IMR-90 (cell line): Measurements from ENCODE around the gene PPM1L. TPM values are rescaled to one million over a fixed set of nuclear protein-coding genes. Genes with fewer than 3 reads are reported as not detected.

Experiments used
- ATAC-seq: fragments of 200-7000 bp; cut with Tn5 transposase; 2 replicates; pipeline ENCODE4 v1.9.1; 2020; ENCODE audit warnings: low read depth, mild to moderate bottlenecking, moderate library complexity
- BruUV-seq: library from RNA; stranded (reverse); fragments of 400-500 nt; replicated peaks from 2 replicates; lab custom pipeline; 2021; lab: Mats Ljungman, UMichigan
- CTCF ChIA-PET: fragments of 300-600 bp; formaldehyde crosslinking; extraction: SDS; loops from one replicate; lab custom pipeline; 2021; ENCODE audit warnings: antibody characterized with exemption; lab: Yijun Ruan, JAX
- POLR2A ChIA-PET: fragments of 300-600 bp; sonication (Branson Sonifier 250); formaldehyde crosslinking; loops from one replicate; lab custom pipeline; 2022; ENCODE audit warnings: antibody characterized with exemption; ENCODE audit not compliant: unreplicated experiment; lab: Charles Lee
- DNase-seq: peaks from one replicate; pipeline ENCODE4 v3.0.0; 2013
- H2AFZ ChIP-seq: replicated peaks from 2 replicates; pipeline ENCODE3; 2013; ENCODE audit warnings: low read length, mild to moderate bottlenecking; ENCODE audit not compliant: poor library complexity
- H2AK5ac ChIP-seq: 2 replicates; pipeline ENCODE4 v1.6.1; 2013; ENCODE audit warnings: low read depth, low read length, inconsistent platforms
- H2AK9ac ChIP-seq: replicated peaks from 2 replicates; pipeline ENCODE3; 2013; ENCODE audit warnings: mild to moderate bottlenecking, low read depth, low read length, moderate library complexity; ENCODE audit not compliant: poor library complexity
- H2BK120ac ChIP-seq: 2 replicates; pipeline ENCODE4 v1.6.1; 2013; ENCODE audit warnings: low read depth, low read length, inconsistent platforms
- H2BK15ac ChIP-seq: 3 replicates; pipeline ENCODE4 v1.6.1; 2013; ENCODE audit warnings: low read depth, low read length, inconsistent platforms
- H2BK20ac ChIP-seq: 2 replicates; pipeline ENCODE4 v1.6.1; 2013; ENCODE audit warnings: low read depth, mild to moderate bottlenecking, inconsistent platforms, low read length, moderate library complexity
- H2BK5ac ChIP-seq: 2 replicates; pipeline ENCODE4 v1.6.1; 2013; ENCODE audit warnings: mild to moderate bottlenecking, low read depth, low read length, inconsistent platforms; ENCODE audit not compliant: poor library complexity, severe bottlenecking
- H3K14ac ChIP-seq: replicated peaks from 2 replicates; pipeline ENCODE4 v1.6.1; 2013; ENCODE audit warnings: low read depth, low read length, inconsistent platforms
- H3K18ac ChIP-seq: 2 replicates; pipeline ENCODE4 v1.6.1; 2013; ENCODE audit warnings: low read depth, low read length, control low read depth
- H3K23ac ChIP-seq: 2 replicates; pipeline ENCODE4 v1.6.1; 2013; ENCODE audit warnings: low read depth, low read length, inconsistent platforms
- H3K27ac ChIP-seq: 2 replicates; pipeline ENCODE4 v1.5.1; 2013; ENCODE audit warnings: mild to moderate bottlenecking, control low read depth, low read length; ENCODE audit not compliant: insufficient read depth
- H3K27me3 ChIP-seq: 2 replicates; pipeline ENCODE4 v1.6.1; 2013; ENCODE audit warnings: low read length; ENCODE audit not compliant: control insufficient read depth, insufficient read depth
- H3K36me3 ChIP-seq: 2 replicates; pipeline ENCODE4 v1.6.1; 2013; ENCODE audit warnings: low read length, mixed read lengths; ENCODE audit not compliant: control insufficient read depth, insufficient read depth
- H3K4ac ChIP-seq: 2 replicates; pipeline ENCODE4 v1.6.1; 2013; ENCODE audit warnings: low read depth, low read length, inconsistent platforms
- H3K4me1 ChIP-seq: 2 replicates; pipeline ENCODE4 v1.6.1; 2013; ENCODE audit warnings: low read length, mixed read lengths; ENCODE audit not compliant: control insufficient read depth, insufficient read depth
- H3K4me2 ChIP-seq: 2 replicates; pipeline ENCODE4 v1.6.1; 2013; ENCODE audit warnings: low read depth, mild to moderate bottlenecking, control low read depth, low read length, moderate library complexity
- H3K4me3 ChIP-seq: 2 replicates; pipeline ENCODE4 v1.5.1; 2013; ENCODE audit warnings: low read depth, mild to moderate bottlenecking, control low read depth, low read length, moderate library complexity; ENCODE audit not compliant: insufficient read depth
- H3K56ac ChIP-seq: 2 replicates; pipeline ENCODE4 v1.6.1; 2013; ENCODE audit warnings: low read length, inconsistent platforms; ENCODE audit not compliant: insufficient read depth; ENCODE audit errors: extremely low read depth
- H3K79me1 ChIP-seq, 2 experiments: 2 replicates each; pipeline ENCODE4 v1.6.1; 2013; ENCODE audit warnings: low read length in 2 of 2, inconsistent platforms in 1 of 2, low read depth in 1 of 2
- H3K9ac ChIP-seq: 2 replicates; pipeline ENCODE4 v1.6.1; 2013; ENCODE audit warnings: low read depth, low read length, control low read depth
- H3K9me1 ChIP-seq: 2 replicates; pipeline ENCODE4 v1.6.1; 2013; ENCODE audit warnings: low read length, inconsistent platforms; ENCODE audit not compliant: insufficient read depth
- H3K9me3 ChIP-seq: 2 replicates; pipeline ENCODE4 v1.6.1; 2013; ENCODE audit warnings: low read length; ENCODE audit not compliant: control insufficient read depth, insufficient read depth
- H4K20me1 ChIP-seq: 2 replicates; pipeline ENCODE4 v1.6.1; 2013; ENCODE audit warnings: low read length, inconsistent platforms; ENCODE audit not compliant: insufficient read depth
- H4K5ac ChIP-seq: 2 replicates; pipeline ENCODE4 v1.6.1; 2013; ENCODE audit warnings: mild to moderate bottlenecking, low read depth, low read length, control low read depth
- H4K8ac ChIP-seq, 2 experiments: 2 replicates each; pipeline ENCODE4 v1.6.1; 2013; ENCODE audit warnings: low read depth in 2 of 2, low read length in 2 of 2, control low read depth in 1 of 2, inconsistent platforms in 1 of 2
- H4K91ac ChIP-seq: 2 replicates; pipeline ENCODE4 v1.6.1; 2013; ENCODE audit warnings: low read depth, low read length, inconsistent platforms; ENCODE audit not compliant: insufficient read depth
- BHLHE40 ChIP-seq: fragments of 150-350 bp; IDR thresholded peaks from 2 replicates; pipeline ENCODE4 v1.6.1; 2016; ENCODE audit warnings: mild to moderate bottlenecking, low read depth, low read length
- CEBPB ChIP-seq: IDR thresholded peaks from 2 replicates; pipeline ENCODE4 v1.6.1; 2012; ENCODE audit warnings: low read depth, low read length, improper control_type of control experiment
- CHD1 ChIP-seq: IDR thresholded peaks from 2 replicates; pipeline ENCODE4 v1.6.1; 2012; ENCODE audit warnings: low read depth, low read length, improper control_type of control experiment
- CTCF ChIP-seq: conservative IDR thresholded peaks from 2 replicates; pipeline ENCODE4 v1.5.1; 2012; ENCODE audit warnings: mild to moderate bottlenecking, low read depth, low read length, improper control_type of control experiment
- ELK1 ChIP-seq: fragments of 150-350 bp; IDR thresholded peaks from 2 replicates; pipeline ENCODE4 v1.6.1; 2016; ENCODE audit warnings: low read depth, mild to moderate bottlenecking, low read length, moderate library complexity, borderline replicate concordance
- FOS ChIP-seq: fragments of 150-350 bp; IDR thresholded peaks from 2 replicates; pipeline ENCODE4 v1.6.1; 2016; ENCODE audit warnings: low read depth, low read length
- MAFK ChIP-seq: IDR thresholded peaks from 2 replicates; pipeline ENCODE4 v1.6.1; 2012; ENCODE audit warnings: low read depth, low read length, improper control_type of control experiment
- MAZ ChIP-seq: IDR thresholded peaks from 2 replicates; pipeline ENCODE4 v1.6.1; 2012; ENCODE audit warnings: low read depth, mild to moderate bottlenecking, low read length, improper control_type of control experiment, moderate library complexity, borderline replicate concordance
- MXI1 ChIP-seq: IDR thresholded peaks from 2 replicates; pipeline ENCODE4 v1.6.1; 2012; ENCODE audit warnings: low read depth, mild to moderate bottlenecking, low read length, moderate library complexity, borderline replicate concordance
- POLR2A ChIP-seq: IDR thresholded peaks from 2 replicates; pipeline ENCODE4 v1.6.1; 2012; ENCODE audit warnings: mild to moderate bottlenecking, low read depth, low read length
- RAD21 ChIP-seq: IDR thresholded peaks from 2 replicates; pipeline ENCODE4 v1.6.1; 2012; ENCODE audit warnings: low read length, improper control_type of control experiment
- RCOR1 ChIP-seq: IDR thresholded peaks from 2 replicates; pipeline ENCODE4 v1.6.1; 2012; ENCODE audit warnings: mild to moderate bottlenecking, low read length, improper control_type of control experiment; ENCODE audit not compliant: insufficient replicate concordance
- RFX5 ChIP-seq: IDR thresholded peaks from 2 replicates; pipeline ENCODE4 v1.8.0; 2012; ENCODE audit warnings: low read depth, mild to moderate bottlenecking, low read length, moderate library complexity
- SMC3 ChIP-seq: fragments of 150-350 bp; IDR thresholded peaks from 2 replicates; pipeline ENCODE4 v1.6.1; 2016; ENCODE audit warnings: low read depth, mild to moderate bottlenecking, antibody characterized with exemption, low read length, moderate library complexity
- USF2 ChIP-seq: fragments of 150-350 bp; IDR thresholded peaks from 2 replicates; pipeline ENCODE4 v1.6.1; 2017; ENCODE audit warnings: mild to moderate bottlenecking, antibody characterized with exemption, low read length, low read depth
- dilution Hi-C: fragments of 300-500 bp; cut with HindIII; formaldehyde crosslinking; loops from one replicate; pipeline ENCODE4 v1.14.3; 2018; ENCODE audit warnings: low sequenced_read_pairs; ENCODE audit not compliant: unreplicated experiment
- in situ Hi-C: fragments of 300-500 bp; cut with MboI; formaldehyde crosslinking; loops from 3 replicates; pipeline ENCODE4 v1.14.3; 2019; ENCODE audit warnings: low sequenced_read_pairs, inconsistent platforms, mixed read lengths
- intact Hi-C: fragments of 100-400 bp; cut with micrococcal nuclease; formaldehyde crosslinking; loops from 2 replicates; pipeline ENCODE4 v1.10.0; 2022
- polyA plus RNA-seq, 3 experiments: library from polyadenylated mRNA; depleted of rRNA; stranded (reverse); fragments of >200 nt; gene quantifications; 2 replicates each; pipeline ENCODE4 v1.2.3, GENCODE V29; 2012; ENCODE audit warnings: low replicate concordance in 1 of 3
- total RNA-seq: library from RNA; depleted of rRNA; stranded (reverse); fragments of >200 nt; gene quantifications from 2 replicates; pipeline ENCODE4 v1.2.3, GENCODE V29; 2012

Gene PPM1L
- total and polyA plus RNA-seq, 2 of the 4 experiments (the other 2 are of a cell fraction) = 0.14 to 0.18 TPM

GRCh38 chr3:160806094-160806493 lies 50.1 kb downstream of the PPM1L start:
- Histone ChIP-seq H4K5ac (no peak overlapping the region), H3K79me1 (no peaks in the 10 kb centered on the region), H4K8ac (no peak overlapping the region), H3K23ac (no peak overlapping the region), H3K4me3 (no peak overlapping the region), H3K9ac (no peak overlapping the region), H4K91ac (no peak overlapping the region), H3K9me3 (no peaks in the 10 kb centered on the region), H3K4me1 (no peaks in the 10 kb centered on the region), H2BK20ac (no peak overlapping the region), H3K14ac (no peak overlapping the region), H3K56ac (no peak overlapping the region), H2AK9ac (no peak overlapping the region), H2BK15ac (no peak overlapping the region), H3K4ac (no peak overlapping the region), H2AK5ac (no peak overlapping the region), H3K36me3 (no peaks in the 10 kb centered on the region), H3K9me1 (no peaks in the 10 kb centered on the region), H4K20me1 (no peaks in the 10 kb centered on the region), H3K27ac (no peak overlapping the region), H3K18ac (no peak overlapping the region), H3K27me3 (no peaks in the 10 kb centered on the region; the same call in 1 of the 2 replicates), H3K4me2 (no peak overlapping the region), H2BK5ac (no peak overlapping the region), H2AFZ (no peak overlapping the region), H2BK120ac (no peak overlapping the region)
- intact Hi-C loops (no loop called here), in situ Hi-C loops (no loop called here), dilution Hi-C loops (no loop called here)
- no peak for ATAC-seq
- no peak for TF ChIP-seq RFX5
- no peak for TF ChIP-seq MAZ
- no peak for TF ChIP-seq ELK1
- TF ChIP-seq RCOR1 = no peak
- no peak for TF ChIP-seq BHLHE40
- no peak for TF ChIP-seq CTCF
- TF ChIP-seq MAFK = no peak
- TF ChIP-seq FOS = no peak
- no peak for TF ChIP-seq POLR2A
- TF ChIP-seq SMC3 = no peak
- TF ChIP-seq USF2 = no peak
- TF ChIP-seq MXI1 = no peak
- TF ChIP-seq CHD1 = no peak
- no peak for TF ChIP-seq RAD21
- no peak for TF ChIP-seq CEBPB
- no peak for DNase-seq
- ChIA-PET CTCF (no interaction called here), POLR2A (no interaction called here)
- BruUV-seq = no TSS peak
